Occipital lobe (tissue), 1 donor: ENCODE measurements around the gene CKAP2. TPM values are rescaled to one million over a fixed set of nuclear protein-coding genes. Genes with fewer than 3 reads are reported as not detected.

ENCODE experiments used
- total RNA-seq: library from RNA; depleted of rRNA; stranded (reverse); fragments of >200 nt; gene quantifications from one replicate; pipeline ENCODE4 v1.2.3, GENCODE V29; 2014

The CKAP2 gene
- total RNA-seq, 1 donor from 2014 or later: 12.9 TPM

Other genes starting within 250 kb of the CKAP2 start
- 15.0 TPM for gene THSD1, start 49.3 kb upstream of the CKAP2 start, total RNA-seq
- gene VPS36, start 4.8 kb upstream of the CKAP2 start, total RNA-seq: 66.8 TPM
- 7.5 TPM for gene HNRNPA1L2, start 187.0 kb downstream of the CKAP2 start, total RNA-seq
- 90.5 TPM for gene SUGT1, start 197.4 kb downstream of the CKAP2 start, total RNA-seq